ENCODE results near the gene RWDD4.

DNA sequence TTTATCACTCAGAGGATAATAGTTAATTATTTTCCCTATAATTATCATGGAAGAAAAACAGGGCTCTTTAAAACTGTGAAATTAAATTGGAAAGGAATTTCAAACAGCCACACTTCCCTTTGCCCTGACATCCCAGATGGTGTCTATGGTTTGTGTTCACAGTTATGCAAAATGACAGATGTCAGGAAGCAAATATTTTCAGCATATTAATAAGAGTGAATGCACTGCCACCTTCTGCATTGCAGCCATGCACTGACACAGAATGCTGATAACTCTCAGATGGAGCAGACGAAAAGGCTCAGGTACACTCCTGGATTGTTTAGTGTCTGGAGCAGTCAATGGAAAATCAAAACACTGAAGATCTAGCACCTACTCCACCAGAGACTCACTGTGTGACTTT lies 57.6 kb downstream of the RWDD4 start:
- TF ChIP-seq EZH2 (IDR thresholded peaks at IDR 0.05; ENCODE audit: low read length): no peak
- TF ChIP-seq, protein P1, sequence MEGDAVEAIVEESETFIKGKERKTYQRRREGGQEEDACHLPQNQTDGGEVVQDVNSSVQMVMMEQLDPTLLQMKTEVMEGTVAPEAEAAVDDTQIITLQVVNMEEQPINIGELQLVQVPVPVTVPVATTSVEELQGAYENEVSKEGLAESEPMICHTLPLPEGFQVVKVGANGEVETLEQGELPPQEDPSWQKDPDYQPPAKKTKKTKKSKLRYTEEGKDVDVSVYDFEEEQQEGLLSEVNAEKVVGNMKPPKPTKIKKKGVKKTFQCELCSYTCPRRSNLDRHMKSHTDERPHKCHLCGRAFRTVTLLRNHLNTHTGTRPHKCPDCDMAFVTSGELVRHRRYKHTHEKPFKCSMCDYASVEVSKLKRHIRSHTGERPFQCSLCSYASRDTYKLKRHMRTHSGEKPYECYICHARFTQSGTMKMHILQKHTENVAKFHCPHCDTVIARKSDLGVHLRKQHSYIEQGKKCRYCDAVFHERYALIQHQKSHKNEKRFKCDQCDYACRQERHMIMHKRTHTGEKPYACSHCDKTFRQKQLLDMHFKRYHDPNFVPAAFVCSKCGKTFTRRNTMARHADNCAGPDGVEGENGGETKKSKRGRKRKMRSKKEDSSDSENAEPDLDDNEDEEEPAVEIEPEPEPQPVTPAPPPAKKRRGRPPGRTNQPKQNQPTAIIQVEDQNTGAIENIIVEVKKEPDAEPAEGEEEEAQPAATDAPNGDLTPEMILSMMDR (optimal IDR thresholded peaks at IDR 0.05 in 1 of 3, IDR thresholded peaks at IDR 0.05 in 1 of 3, conservative IDR thresholded peaks at IDR 0.05 in 1 of 3; ENCODE audit: extremely low read depth in 1 of 3, insufficient read depth in 2 of 3, low read length in 3 of 3): no peak

Data from keratinocyte (primary cell).